ENCODE results near the gene WDFY3. TPM values are rescaled to one million over a fixed set of nuclear protein-coding genes. Genes with fewer than 3 reads are reported as not detected.

The WDFY3 gene
- total RNA-seq, 1 experiment from 2014 or later = 39.9 TPM

GRCh38 chr4:84878090-84878489 lies 88.4 kb downstream of the WDFY3 start:
- no peaks in the 10 kb centered on the region for H3K9me3 ChIP-seq (ENCODE audit: control insufficient read depth in 1 of 2, insufficient read depth in 1 of 2, low read depth in 1 of 2, low read length in 2 of 2)
- no peak for ATAC-seq
- H3K4me3 ChIP-seq (replicated peaks in 1 of 2; ENCODE audit: low read depth in 1 of 2, low read length in 2 of 2) = no peak overlapping the region
- H3K27me3 ChIP-seq (ENCODE audit: insufficient read depth, low read length) = no peaks in the 10 kb centered on the region
- no peak overlapping the region for H3K27ac ChIP-seq (ENCODE audit: low read depth, low read length)
- H3K4me2 ChIP-seq (ENCODE audit: low read length) = peak overlapping the region; percentile 31; the same call in 1 of the 2 replicates
- no peak overlapping the region for H3K9ac ChIP-seq (ENCODE audit: low read length)
- no peaks in the 10 kb centered on the region for H4K20me1 ChIP-seq (ENCODE audit: insufficient read depth)
- intact Hi-C loops (cut with micrococcal nuclease) = no loop called here
- no peaks in the 10 kb centered on the region for H3K36me3 ChIP-seq (ENCODE audit: control insufficient read depth in 1 of 2, insufficient read depth in 2 of 2, low read length in 2 of 2)
- DNase-seq (ENCODE audit: low read depth, low spot score) = no peak
- peaks cover 5 to 23% of the 10 kb centered on the region in 2 experiments; a peak in 3 of 4 replicates for H3K4me1 ChIP-seq (ENCODE audit: control insufficient read depth in 1 of 2, insufficient read depth in 2 of 2, low read length in 2 of 2)
- ChIA-PET RAD21 (ENCODE audit: low non-redundant PET in 1 of 2, low total read pairs in 2 of 2, uncharacterized antibody in 2 of 2, unreplicated experiment in 2 of 2) (no interaction called here), CTCF (no interaction called here), POLR2A (no interaction called here)
- H3K9me2 ChIP-seq (ENCODE audit: insufficient read depth) = no peaks in the 10 kb centered on the region; the same call in 1 of the 2 replicates
- H2AFZ ChIP-seq (ENCODE audit: low read depth, low read length, poor library complexity, severe bottlenecking) = no peak overlapping the region
- H3K79me2 ChIP-seq (ENCODE audit: insufficient read depth, low read length) = no peaks in the 10 kb centered on the region
- BruUV-seq (replicated peaks) = no TSS peak
- TF ChIP-seq SRF (IDR thresholded peaks at IDR 0.05; ENCODE audit: low read depth) (no peak), ZBTB33 (IDR thresholded peaks at IDR 0.05; ENCODE audit: extremely low read depth, insufficient replicate concordance, low read length) (no peak), JUND (IDR thresholded peaks at IDR 0.05) (peak; percentile 21; the same call in 1 of the 2 replicates), CTCF (IDR thresholded peaks at IDR 0.05 in 2 of 3, conservative IDR thresholded peaks at IDR 0.05 in 1 of 3; ENCODE audit: borderline replicate concordance in 1 of 3, insufficient read depth in 1 of 3, low read depth in 2 of 3, low read length in 2 of 3) (no peak), SIN3A (IDR thresholded peaks at IDR 0.05; ENCODE audit: low read depth) (no peak), FOSL1 (IDR thresholded peaks at IDR 0.05; ENCODE audit: low read depth) (peak; percentile 16; the same call in 1 of the 2 replicates), RAD21 (IDR thresholded peaks at IDR 0.05; ENCODE audit: low read depth) (no peak)

All from HCT116 (cell line).